Uterus (tissue), 4 donors: Measurements from ENCODE around the gene ACY1. TPM values are rescaled to one million over a fixed set of nuclear protein-coding genes. Genes with fewer than 3 reads are reported as not detected.
"Not testable (repeated sequence)": the region's sequence is repeated elsewhere in the genome, so short reads cannot be mapped to it uniquely, and the experiment has no call there.

ENCODE experiments used
- DNase-seq, 2 donors: peaks; one replicate each; pipeline ENCODE4 v3.0.0-alpha.2; 2019 to 2020
- H3K27ac ChIP-seq, 2 donors: fragments of 200-600 bp; sonication (generic); 1 replicate in 1 of 2; 2 replicates in 1 of 2; pipeline ENCODE4 v1.5.1; 2016 to 2018
- H3K27me3 ChIP-seq, 2 donors: fragments of 200-600 bp; sonication (generic); one replicate each; pipeline ENCODE4 v1.5.1; 2018 to 2019; ENCODE audit warnings: control low read depth in 1 of 2
- H3K36me3 ChIP-seq, 2 donors: fragments of 200-600 bp; sonication (generic); one replicate each; pipeline ENCODE4 v1.5.1; 2019; ENCODE audit warnings: control low read depth in 1 of 2
- H3K4me1 ChIP-seq, 2 donors: fragments of 200-600 bp; sonication (generic); one replicate each; pipeline ENCODE4 v1.5.1; 2018 to 2019; ENCODE audit warnings: control low read depth in 1 of 2
- H3K4me3 ChIP-seq, 2 donors: fragments of 200-600 bp; sonication (generic); 1 replicate in 1 of 2; 2 replicates in 1 of 2; pipeline ENCODE4 v1.5.1; 2018 to 2019; ENCODE audit warnings: mild to moderate bottlenecking in 1 of 2
- H3K9me3 ChIP-seq, 2 donors: fragments of 200-600 bp; sonication (generic); one replicate each; pipeline ENCODE4 v1.5.1; 2019; ENCODE audit warnings: control low read depth in 1 of 2
- CTCF ChIP-seq, 4 experiments: fragments of 200-600 bp in 2 of 4; fragments of 450-650 bp in 2 of 4; sonication (generic) in 2 of 4; IDR thresholded peaks; one replicate each; pipeline ENCODE4 v1.5.1; 2016 to 2019; ENCODE audit warnings: antibody characterized with exemption in 4 of 4, mild to moderate bottlenecking in 2 of 4, moderate library complexity in 1 of 4
- POLR2A ChIP-seq, 2 donors: fragments of 450-650 bp; IDR thresholded peaks; one replicate each; pipeline ENCODE4 v1.6.1; 2016; ENCODE audit warnings: antibody characterized with exemption in 2 of 2, mild to moderate bottlenecking in 1 of 2, moderate library complexity in 1 of 2
- intact Hi-C: fragments of 100-400 bp; cut with DNase I; formaldehyde crosslinking; loops from one replicate; pipeline ENCODE4 v1.15.1; 2023; ENCODE audit warnings: low total_unique reads
- total RNA-seq, 4 donors: library from RNA; depleted of rRNA in 3 of 4; stranded (reverse); fragments of >200 nt in 3 of 4; gene quantifications; one replicate each; pipeline versions ENCODE4 v1.1.0 to v1.2.4, GENCODE V29; 2014 to 2023
- donor health status: DM: yes; HTN: yes; CAD: no.

The ACY1 gene
- total RNA-seq, 4 donors from 2014 or later = 1.3 to 19.0 (median 12.4) TPM; not detected in 1

- Histone ChIP-seq H3K9me3 (no peaks in the 10 kb centered on the region), H3K27ac (no peak overlapping the region), H3K36me3 (no peaks in the 10 kb centered on the region), H3K4me1 (no peaks in the 10 kb centered on the region), H3K27me3 (no peaks in the 10 kb centered on the region), H3K4me3 (no peak overlapping the region)
- no peak for DNase-seq
- TF ChIP-seq POLR2A (IDR thresholded peaks at IDR 0.05) = no peak
- no peak for TF ChIP-seq CTCF (IDR thresholded peaks at IDR 0.05)
- intact Hi-C loops = no loop called here
Observed at GRCh38 chr3:52029053-52029452, 45.7 kb downstream of the ACY1 start.

GRCh38 chr3:52029535-52029934, 46.2 kb downstream of the ACY1 start:
- Histone ChIP-seq H3K4me1 (no peaks in the 10 kb centered on the region), H3K36me3 (no peaks in the 10 kb centered on the region), H3K27ac (no peak overlapping the region), H3K4me3 (no peak overlapping the region), H3K9me3 (no peaks in the 10 kb centered on the region), H3K27me3 (no peaks in the 10 kb centered on the region)
- DNase-seq = no peak
- no peak for TF ChIP-seq POLR2A (IDR thresholded peaks at IDR 0.05)
- TF ChIP-seq CTCF (IDR thresholded peaks at IDR 0.05) = no peak
- intact Hi-C loops = no loop called here

- H3K9me3 ChIP-seq = no peaks in the 10 kb centered on the region
- DNase-seq = no peak
Observed at GRCh38 chr3:52030714-52031310, 47.5 kb downstream of the ACY1 start.

GRCh38 chr3:52031896-52032295, 48.6 kb downstream of the ACY1 start:
- no peaks in the 10 kb centered on the region for H3K4me1 ChIP-seq
- no peak for DNase-seq
- H3K27me3 ChIP-seq = no peaks in the 10 kb centered on the region
- no peaks in the 10 kb centered on the region for H3K9me3 ChIP-seq
- TF ChIP-seq CTCF (IDR thresholded peaks at IDR 0.05) (no peak), POLR2A (IDR thresholded peaks at IDR 0.05) (no peak)
- H3K4me3 ChIP-seq = no peak overlapping the region
- no peak overlapping the region for H3K27ac ChIP-seq
- H3K36me3 ChIP-seq = no peaks in the 10 kb centered on the region
- intact Hi-C loops = no loop called here

More at GRCh38 chr3:52030714-52031310, 47.5 kb downstream of the ACY1 start:
- TF ChIP-seq POLR2A (IDR thresholded peaks at IDR 0.05) = no peak
- Histone ChIP-seq H3K4me1 (no peaks in the 10 kb centered on the region), H3K4me3 (no peak overlapping the region), H3K27ac (no peak overlapping the region), H3K27me3 (no peaks in the 10 kb centered on the region), H3K36me3 (no peaks in the 10 kb centered on the region)
- intact Hi-C loops = no loop called here

GRCh38 chr3:52032702-52033408, 49.5 kb downstream of the ACY1 start:
- intact Hi-C loops = no loop called here
- Histone ChIP-seq H3K36me3 (no peaks in the 10 kb centered on the region), H3K9me3 (no peaks in the 10 kb centered on the region), H3K4me3 (no peak overlapping the region), H3K4me1 (no peaks in the 10 kb centered on the region), H3K27me3 (no peaks in the 10 kb centered on the region), H3K27ac (no peak overlapping the region)
- TF ChIP-seq POLR2A (IDR thresholded peaks at IDR 0.05) (no peak), CTCF (IDR thresholded peaks at IDR 0.05) (no peak)
- DNase-seq = no peak

GRCh38 chr3:52033748-52034147, 50.4 kb downstream of the ACY1 start:
- intact Hi-C loops, H3K27me3 ChIP-seq, H3K4me3 ChIP-seq, H3K27ac ChIP-seq, H3K4me1 ChIP-seq, H3K36me3 ChIP-seq, H3K9me3 ChIP-seq, DNase-seq: not testable (repeated sequence)
